Aorta (tissue), 5 donors: Measurements from ENCODE around the gene BCAR1. TPM values are rescaled to one million over a fixed set of nuclear protein-coding genes. Genes with fewer than 3 reads are reported as not detected.
A peak's percentile ranks its signal among the peaks of the same experiment; 100 is the strongest.

Experiments
- ATAC-seq: fragments of 200-7000 bp; cut with Tn5 transposase; one replicate; pipeline ENCODE4 v1.9.1; 2022; ENCODE audit warnings: moderate library complexity; ENCODE audit not compliant: low FRiP score
- DNase-seq, 2 donors: peaks; one replicate each; pipeline ENCODE4 v3.0.0-alpha.2; 2020
- H3K27ac ChIP-seq, 2 donors: one replicate each; pipeline ENCODE4 v1.5.1; 2013; ENCODE audit warnings: low read length in 2 of 2, mild to moderate bottlenecking in 2 of 2, moderate library complexity in 2 of 2, control low read depth in 1 of 2, inconsistent platforms in 1 of 2, low read depth in 1 of 2
- H3K27me3 ChIP-seq, 2 donors: one replicate each; pipeline ENCODE4 v1.6.1; 2013; ENCODE audit warnings: control low read depth in 1 of 2, low read length in 1 of 2, mild to moderate bottlenecking in 1 of 2, moderate library complexity in 1 of 2; ENCODE audit not compliant: insufficient read depth in 2 of 2, control insufficient read depth in 1 of 2
- H3K36me3 ChIP-seq, 2 donors: one replicate each; pipeline ENCODE4 v1.6.1; 2013; ENCODE audit warnings: control low read depth in 1 of 2, low read length in 1 of 2, mild to moderate bottlenecking in 1 of 2; ENCODE audit not compliant: insufficient read depth in 2 of 2, control insufficient read depth in 1 of 2
- H3K4me1 ChIP-seq, 2 donors: one replicate each; pipeline ENCODE4 v1.6.1; 2013; ENCODE audit warnings: low read length in 2 of 2, control low read depth in 1 of 2, mild to moderate bottlenecking in 1 of 2, moderate library complexity in 1 of 2; ENCODE audit not compliant: insufficient read depth in 2 of 2, control insufficient read depth in 1 of 2
- H3K4me3 ChIP-seq, 2 donors: one replicate each; pipeline ENCODE4 v1.5.1; 2013; ENCODE audit warnings: low read length in 2 of 2, control low read depth in 1 of 2, mild to moderate bottlenecking in 1 of 2
- H3K9me3 ChIP-seq: one replicate; pipeline ENCODE4 v1.6.1; 2013; ENCODE audit warnings: mild to moderate bottlenecking, low read length; ENCODE audit not compliant: control insufficient read depth
- WGBS, 2 donors: extraction: QIAGEN DNeasy Blood & Tissue Kit; methylation state at CpG; one replicate each; pipeline ENCODE4 v1.1.7; 2013; 5-methylcytosine and 5-hydroxymethylcytosine counted together
- intact Hi-C, 2 donors: fragments of 100-400 bp; cut with DNase I; formaldehyde crosslinking; loops; one replicate each; pipeline versions ENCODE4 v1.14.2 to v1.15.0; 2022
- polyA plus RNA-seq, 2 donors: library from polyadenylated mRNA; stranded (reverse); fragments of 200-250 nt; gene quantifications; one replicate each; pipeline ENCODE4 v1.2.3, GENCODE V29; 2013
- total RNA-seq, 2 donors: library from RNA; stranded (reverse); fragmentation: NEBNext Ultra II Directional; extraction: Animal tissue kit (Norgen Biotek cat#: 25700); gene quantifications; one replicate each; pipeline ENCODE4 v1.2.1, GENCODE V29; 2021
- donor health status: healthy with polysubstance abuse.
- donor health status: Bipolar disorder and iron deficiency.
- donor health status: DM: no; HTN: no; CAD: no.
- donor health status: DM: no; HTN: no; CAD: no.
- donor health status: DM: yes; HTN: yes; CAD: no.

Gene BCAR1
- total and polyA plus RNA-seq, 4 donors = 28.7 to 140 (median 90.5) TPM

DNA sequence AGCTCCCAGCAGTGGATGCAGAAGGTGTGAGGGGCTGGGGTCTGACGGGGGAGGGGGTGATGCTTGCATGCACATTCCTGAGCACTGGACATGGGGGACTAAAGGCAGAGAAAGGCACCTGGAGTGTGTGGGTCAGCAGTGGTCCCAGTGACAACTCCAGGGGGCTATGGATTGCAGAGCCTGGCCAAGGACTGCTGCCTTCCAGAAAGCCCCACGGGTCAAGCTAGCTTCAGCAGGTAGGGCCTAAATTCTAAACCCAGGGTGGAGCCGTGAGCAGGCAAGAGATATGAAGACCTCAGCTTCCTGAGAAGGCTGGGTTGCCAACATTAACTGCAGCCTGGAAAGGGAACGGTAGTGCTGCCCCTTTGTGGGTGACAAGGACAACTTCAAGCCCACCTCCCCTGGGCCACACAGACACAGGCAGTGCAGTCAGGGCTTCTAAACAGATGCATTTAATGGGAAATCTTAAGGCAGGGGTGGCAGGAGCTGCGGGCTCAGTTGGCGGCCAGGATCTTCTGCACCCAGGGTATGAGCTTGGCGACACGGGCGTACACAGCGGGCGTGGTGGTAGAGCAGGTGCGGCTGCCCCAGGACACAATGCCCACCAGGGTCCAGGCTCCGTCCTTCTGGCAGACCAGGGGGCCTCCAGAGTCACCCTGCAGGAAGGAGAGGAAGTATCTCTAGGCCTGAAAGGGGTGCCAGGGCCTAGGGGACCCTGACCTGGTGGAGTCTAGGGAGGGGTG, 47.6 kb downstream of the BCAR1 start:
- DNase-seq (peak in 1 of 2 donors; percentile 71), ATAC-seq (no peak)
- no peaks in the 10 kb centered on the region for H3K27me3 ChIP-seq
- H3K36me3 ChIP-seq = no peaks in the 10 kb centered on the region
- H3K4me3 ChIP-seq = no peak overlapping the region
- no peaks in the 10 kb centered on the region for H3K9me3 ChIP-seq
- 82 to 85% methylated on average over 13 of the region's 13 CpGs for WGBS, 2 donors
- no peaks in the 10 kb centered on the region for H3K4me1 ChIP-seq
- intact Hi-C loops = no loop called here
- H3K27ac ChIP-seq = no peak overlapping the region

DNA sequence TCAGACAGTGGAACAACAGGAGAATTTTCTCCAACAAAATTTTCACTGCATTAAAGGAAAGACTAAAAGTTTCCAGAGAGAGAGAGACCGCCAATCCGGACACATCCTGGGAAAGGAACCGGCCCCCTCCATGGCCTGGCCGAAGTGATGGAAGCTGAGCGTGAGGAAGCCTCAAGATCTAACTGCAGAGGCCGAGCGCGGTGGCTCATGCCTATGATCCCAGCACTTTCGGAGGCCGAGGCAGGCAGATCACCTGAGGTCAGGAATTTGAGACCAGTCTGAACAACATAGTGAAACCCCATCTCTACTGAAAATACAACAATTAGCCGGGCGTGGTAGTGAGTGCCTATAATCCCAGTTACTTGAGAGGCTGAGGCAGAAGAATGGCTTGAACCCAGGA, 48.3 kb downstream of the BCAR1 start:
- no peak overlapping the region for H3K27ac ChIP-seq
- ATAC-seq (no peak), DNase-seq (peak in 1 of 2 donors; percentile 39)
- H3K36me3 ChIP-seq = no peaks in the 10 kb centered on the region
- no peaks in the 10 kb centered on the region for H3K9me3 ChIP-seq
- H3K4me3 ChIP-seq = no peak overlapping the region
- H3K4me1 ChIP-seq = no peaks in the 10 kb centered on the region
- intact Hi-C loops = no loop called here
- WGBS, 2 donors = 90 to 92% methylated on average over 12 of the region's 12 CpGs
- H3K27me3 ChIP-seq = no peaks in the 10 kb centered on the region

DNA sequence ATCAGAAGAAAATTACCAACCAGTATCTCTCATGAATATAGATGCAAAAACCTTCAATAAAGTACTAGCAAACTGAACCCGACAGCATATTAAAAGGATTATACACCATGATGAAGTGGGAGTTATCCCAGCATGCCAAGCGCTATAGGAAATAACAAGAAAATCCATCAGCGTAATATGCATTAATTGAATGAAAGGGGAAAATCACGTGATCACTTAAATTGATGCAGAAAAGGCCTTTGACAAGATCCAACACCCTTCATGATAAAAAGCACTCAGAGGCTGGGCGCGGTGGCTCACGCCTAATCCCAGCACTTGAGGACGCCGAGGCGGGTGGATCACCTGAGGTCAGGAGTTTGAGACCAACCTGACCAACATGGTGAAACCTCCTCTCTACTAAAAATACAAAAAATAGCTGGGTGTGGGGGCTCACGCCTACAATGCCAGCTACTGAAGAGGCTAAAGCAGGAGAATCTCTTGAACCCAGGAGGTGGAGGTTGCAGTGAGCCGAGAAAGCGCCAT, 49.3 kb downstream of the BCAR1 start:
- WGBS, 2 donors = 92 to 97% methylated on average over 13 of the region's 13 CpGs
- Histone ChIP-seq H3K4me3 (no peak overlapping the region), H3K27me3 (no peaks in the 10 kb centered on the region), H3K4me1 (no peaks in the 10 kb centered on the region), H3K36me3 (no peaks in the 10 kb centered on the region), H3K27ac (no peak overlapping the region), H3K9me3 (no peaks in the 10 kb centered on the region)
- DNase-seq = peak in 1 of 2 donors; percentile 36
- intact Hi-C loops = no loop called here
- ATAC-seq = no peak

DNA sequence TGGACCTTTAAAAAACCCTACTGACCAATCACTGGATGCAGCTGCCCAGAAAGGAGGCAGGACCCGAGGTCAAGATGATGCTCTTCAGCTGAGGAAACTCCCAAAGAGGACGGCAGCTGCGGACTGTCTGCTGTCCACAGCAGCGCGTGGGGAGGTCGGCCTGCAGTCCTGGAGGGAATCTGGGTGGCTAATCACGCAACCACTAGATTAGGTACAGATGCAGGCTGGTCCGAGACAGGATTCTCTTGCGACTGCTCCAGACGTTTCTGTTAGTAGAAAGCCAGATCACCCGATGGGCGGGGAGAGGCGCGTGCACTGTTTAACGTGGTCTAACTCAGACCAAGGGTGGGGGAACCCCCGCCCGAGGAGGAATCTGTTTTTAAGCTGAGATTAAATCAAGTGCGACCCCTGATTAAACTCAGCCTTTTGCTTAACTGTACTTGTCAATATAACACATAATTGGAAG, 53.3 kb downstream of the BCAR1 start:
- 37 to 58% methylated on average over 18 of the region's 18 CpGs for WGBS, 2 donors
- DNase-seq = peak in 1 of 2 donors; percentile 59
- no peak for ATAC-seq
- intact Hi-C loops = loop anchor here (5.0 to 10.0 kb wide), 4 partner anchors 269 to 567 kb away; no protein-coding TSS in a partner anchor
- H3K36me3 ChIP-seq = no peaks in the 10 kb centered on the region
- H3K27me3 ChIP-seq = no peaks in the 10 kb centered on the region
- no peak overlapping the region for H3K27ac ChIP-seq
- H3K9me3 ChIP-seq = no peaks in the 10 kb centered on the region
- H3K4me1 ChIP-seq = no peaks in the 10 kb centered on the region
- no peak overlapping the region for H3K4me3 ChIP-seq

DNA sequence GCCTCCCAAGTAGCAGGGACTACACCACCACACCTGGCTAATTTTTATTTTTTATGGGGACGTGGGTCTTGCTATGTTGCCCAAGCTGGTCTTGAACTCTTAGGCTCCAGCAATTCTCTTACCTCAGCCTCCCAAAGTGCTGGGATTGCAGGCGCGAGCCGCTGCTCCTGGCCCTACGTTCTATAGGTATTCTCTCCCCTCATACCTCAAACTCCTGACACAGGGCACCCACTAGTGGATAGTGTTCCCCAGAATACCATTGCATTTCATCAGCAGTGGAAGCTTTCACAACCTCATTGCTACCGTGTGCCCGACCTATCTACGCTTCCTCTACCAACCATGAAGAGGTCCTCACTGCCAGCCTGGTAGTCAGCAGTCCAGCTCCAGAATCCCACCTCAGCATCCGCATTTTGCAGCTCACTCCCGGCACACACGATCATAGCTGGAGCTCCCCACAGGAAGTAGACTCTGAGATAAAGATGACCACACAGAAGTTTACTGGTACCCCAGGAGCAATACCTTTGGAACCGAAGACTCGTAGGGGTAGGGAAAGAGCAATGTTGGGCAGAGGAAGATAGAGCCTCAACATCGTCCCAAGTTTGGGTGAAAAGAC, 53.8 kb downstream of the BCAR1 start:
- Histone ChIP-seq H3K36me3 (no peaks in the 10 kb centered on the region), H3K27ac (no peak overlapping the region), H3K4me3 (no peak overlapping the region), H3K4me1 (no peaks in the 10 kb centered on the region), H3K9me3 (no peaks in the 10 kb centered on the region), H3K27me3 (no peaks in the 10 kb centered on the region)
- WGBS, 2 donors = 60 to 64% methylated on average over 14 of the region's 14 CpGs
- ATAC-seq = no peak
- DNase-seq = peak in 1 of 2 donors; percentile 31
- intact Hi-C loops = loop anchor here (5.0 to 10.0 kb wide), 4 partner anchors 270 to 567 kb away; no protein-coding TSS in a partner anchor

DNA sequence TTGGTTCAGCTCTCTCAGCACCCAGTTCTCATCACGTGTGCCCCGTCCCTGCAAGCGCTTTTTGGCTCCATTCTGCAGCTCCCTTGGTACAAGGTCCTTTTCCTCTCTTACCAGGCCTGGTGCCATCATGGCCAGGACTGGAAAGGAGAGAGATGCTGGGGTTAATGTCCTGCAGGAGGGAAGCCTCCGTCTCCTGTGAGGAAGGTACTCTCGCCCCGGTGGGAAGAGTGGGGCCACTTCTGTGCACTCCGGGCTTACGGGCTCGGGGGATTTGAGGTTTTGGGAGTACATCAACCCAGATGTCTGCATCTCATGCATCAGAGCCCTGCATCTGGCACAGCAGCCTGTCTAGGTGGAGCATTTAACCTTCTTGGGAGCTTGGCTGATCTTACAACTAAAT, 54.6 kb downstream of the BCAR1 start:
- Histone ChIP-seq H3K9me3 (no peaks in the 10 kb centered on the region), H3K27me3 (no peaks in the 10 kb centered on the region), H3K27ac (no peak overlapping the region), H3K36me3 (no peaks in the 10 kb centered on the region), H3K4me3 (no peak overlapping the region), H3K4me1 (no peaks in the 10 kb centered on the region)
- intact Hi-C loops = loop anchor here (5.0 to 10.0 kb wide), 4 partner anchors 270 to 568 kb away; no protein-coding TSS in a partner anchor
- WGBS, 2 donors = 69% methylated on average over 9 of the region's 9 CpGs
- no peak for ATAC-seq
- DNase-seq = peak in 1 of 2 donors; percentile 38

DNA sequence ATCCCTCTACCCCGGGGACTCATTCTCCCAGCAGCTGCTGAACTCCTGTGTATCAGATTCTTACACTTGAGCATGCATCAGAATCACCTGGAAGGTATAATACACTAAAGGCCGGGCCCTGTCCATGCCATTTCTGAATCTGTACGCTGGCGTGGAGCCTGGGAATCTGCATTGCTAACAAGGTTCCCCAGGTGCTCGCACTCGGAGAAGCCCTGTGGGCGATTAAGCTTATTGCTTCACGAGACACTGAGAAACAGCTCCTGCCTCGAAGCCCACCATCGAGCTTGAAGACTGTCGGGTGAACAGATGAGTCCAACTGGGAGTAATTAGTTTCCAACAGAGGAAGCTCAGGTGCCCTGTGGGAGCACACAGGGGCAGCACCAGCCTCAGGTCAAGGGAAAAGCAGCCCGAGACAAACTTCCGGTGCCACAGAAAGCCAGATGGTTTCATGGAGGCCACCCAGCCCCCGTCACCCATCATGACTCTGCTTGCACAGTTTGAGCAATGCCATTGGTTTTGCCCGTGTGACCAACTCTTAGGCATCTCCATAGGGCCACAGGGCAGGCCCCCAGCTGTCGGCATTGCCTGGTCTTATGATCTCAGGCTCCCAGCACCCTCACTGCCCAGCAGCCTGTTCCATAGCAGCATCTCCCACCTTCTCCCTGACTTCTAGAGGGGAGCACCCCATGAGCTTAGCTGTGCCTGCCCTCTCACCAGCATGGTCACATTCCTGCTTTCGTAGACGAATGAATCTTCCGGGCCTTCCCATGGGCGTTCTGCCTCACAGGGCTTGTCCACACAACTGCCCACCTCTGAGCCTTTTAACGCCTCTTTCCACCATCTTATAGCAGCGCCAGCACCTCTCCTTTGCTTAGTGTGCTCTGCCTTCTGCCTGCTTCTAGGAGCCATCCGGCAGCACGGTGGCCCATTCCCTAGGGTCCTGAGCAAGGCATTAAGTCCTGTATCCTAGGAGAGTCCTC, 55.3 kb downstream of the BCAR1 start:
- DNase-seq = peak in 1 of 2 donors; percentile 64
- H3K4me3 ChIP-seq = no peak overlapping the region
- H3K4me1 ChIP-seq = no peaks in the 10 kb centered on the region
- no peaks in the 10 kb centered on the region for H3K36me3 ChIP-seq
- no peaks in the 10 kb centered on the region for H3K9me3 ChIP-seq
- no peak overlapping the region for H3K27ac ChIP-seq
- 83 to 85% methylated on average over 24 of the region's 24 CpGs for WGBS, 2 donors
- H3K27me3 ChIP-seq = no peaks in the 10 kb centered on the region
- intact Hi-C loops = loop anchor here (5.0 to 10.0 kb wide), 4 partner anchors 271 to 569 kb away; no protein-coding TSS in a partner anchor
- no peak for ATAC-seq
